Middle frontal gyrus (tissue), 1 donor: ENCODE measurements around the gene LYPD6B.

ENCODE experiments used
- DNase-seq: peaks from one replicate; pipeline ENCODE4 v3.0.0-alpha.2; 2015; ENCODE audit warnings: low spot score; ENCODE audit errors: extremely low spot score

Gene LYPD6B

GRCh38 chr2:149009576-149010461, 28.7 kb upstream of the LYPD6B start:
- no peak for DNase-seq

- DNase-seq = no peak
Measured at GRCh38 chr2:149012545-149012944, 26.0 kb upstream of the LYPD6B start.

- no peak for DNase-seq
Measured at GRCh38 chr2:149015501-149015900, 23.0 kb upstream of the LYPD6B start.

GRCh38 chr2:149015926-149016563, 22.5 kb upstream of the LYPD6B start:
- DNase-seq = no peak

GRCh38 chr2:149017116-149017985, 21.1 kb upstream of the LYPD6B start:
- peak; percentile 76 for DNase-seq

GRCh38 chr2:149018981-149019380, 19.5 kb upstream of the LYPD6B start:
- DNase-seq = no peak

GRCh38 chr2:149019768-149020167, 18.7 kb upstream of the LYPD6B start:
- DNase-seq = no peak

GRCh38 chr2:149020432-149020851, 18.1 kb upstream of the LYPD6B start:
- DNase-seq = no peak

- no peak for DNase-seq
Measured at GRCh38 chr2:149021271-149021719, 17.2 kb upstream of the LYPD6B start.

GRCh38 chr2:149021761-149022160, 16.7 kb upstream of the LYPD6B start:
- no peak for DNase-seq

- no peak for DNase-seq
Measured at GRCh38 chr2:149023091-149023490, 15.4 kb upstream of the LYPD6B start.

- no peak for DNase-seq
Measured at GRCh38 chr2:149027590-149028250, 10.8 kb upstream of the LYPD6B start.

- DNase-seq = no peak
Measured at GRCh38 chr2:149028377-149028776, 10.1 kb upstream of the LYPD6B start.

GRCh38 chr2:149028891-149029290, 9.6 kb upstream of the LYPD6B start:
- DNase-seq = no peak

- DNase-seq = no peak
Measured at GRCh38 chr2:149029307-149029965, 9.1 kb upstream of the LYPD6B start.

- DNase-seq = no peak
Measured at GRCh38 chr2:149031396-149031795, 7.1 kb upstream of the LYPD6B start.

- DNase-seq = no peak
Measured at GRCh38 chr2:149033716-149034115, 4.8 kb upstream of the LYPD6B start.

- DNase-seq = no peak
Measured at GRCh38 chr2:149034406-149034805, 4.1 kb upstream of the LYPD6B start.

- no peak for DNase-seq
Measured at GRCh38 chr2:149036507-149037293, 1.8 kb upstream of the LYPD6B start.

- DNase-seq = no peak
Measured at GRCh38 chr2:149037851-149038250, 648 bp upstream of the LYPD6B start.
